HCT116 (cell line): ENCODE data around the gene MCTP2. TPM values are rescaled to one million over a fixed set of nuclear protein-coding genes. Genes with fewer than 3 reads are reported as not detected.

ENCODE experiments used
- ATAC-seq: fragments of 200-7000 bp; cut with Tn5 transposase; 2 replicates; pipeline ENCODE4 v1.9.1; 2020; ENCODE audit warnings: mild to moderate bottlenecking, moderate library complexity
- BruUV-seq: library from RNA; stranded (reverse); fragments of 400-500 nt; replicated peaks from 2 replicates; lab custom pipeline; 2021; lab: Mats Ljungman, UMichigan
- CTCF ChIA-PET: fragments of 300-600 bp; sonication (Branson Sonifier 250); formaldehyde crosslinking; loops from one replicate; lab custom pipeline; 2021; ENCODE audit warnings: antibody characterized with exemption; lab: Charles Lee
- POLR2A ChIA-PET: fragments of 300-600, 350-600 bp; sonication (Branson Sonifier 250); formaldehyde crosslinking; loops from one replicate; lab custom pipeline; 2021; ENCODE audit warnings: antibody characterized with exemption; lab: Charles Lee
- RAD21 ChIA-PET, 2 experiments: fragments of 300-600 bp; sonication (Branson Sonifier 250); formaldehyde crosslinking; loops; one replicate each; lab custom pipeline; 2023; ENCODE audit warnings: low total read pairs in 2 of 2; ENCODE audit not compliant: uncharacterized antibody in 2 of 2, unreplicated experiment in 2 of 2, low non-redundant PET in 1 of 2; lab: Charles Lee
- DNase-seq: peaks from one replicate; pipeline ENCODE4 v3.0.0-alpha.2; 2010; ENCODE audit warnings: low read depth, low spot score
- H2AFZ ChIP-seq: fragments of 200-600 bp; shearing (Covaris generic), sonication (generic); 2 replicates; pipeline ENCODE4 v1.6.1; 2017; ENCODE audit warnings: low read depth, mixed run types, mixed read lengths, antibody characterized with exemption, low read length; ENCODE audit not compliant: poor library complexity, severe bottlenecking
- H3K27ac ChIP-seq: 2 replicates; pipeline ENCODE4 v1.5.1; 2012; ENCODE audit warnings: low read depth, low read length
- H3K27me3 ChIP-seq: fragments of 200-600 bp; sonication (generic); 2 replicates; pipeline ENCODE4 v1.6.1; 2016; ENCODE audit warnings: mixed run types, low read length, mixed read lengths; ENCODE audit not compliant: insufficient read depth
- H3K36me3 ChIP-seq, 2 experiments: fragments of 200-500 bp in 1 of 2; fragments of 200-600 bp in 1 of 2; sonication (Bioruptor generic) in 1 of 2; sonication (generic) in 1 of 2; 2 replicates each; pipeline versions ENCODE4 v1.5.1 to v1.6.1; 2014 to 2016; ENCODE audit warnings: low read length in 2 of 2, inconsistent platforms in 1 of 2, mixed read lengths in 1 of 2, mixed run types in 1 of 2; ENCODE audit not compliant: insufficient read depth in 2 of 2, control insufficient read depth in 1 of 2
- H3K4me1 ChIP-seq, 2 experiments: fragments of 200-600 bp in 1 of 2; sonication (generic) in 1 of 2; 2 replicates each; pipeline versions ENCODE4 v1.5.1 to v1.6.1; 2012 to 2017; ENCODE audit warnings: low read length in 2 of 2, inconsistent platforms in 1 of 2, mild to moderate bottlenecking in 1 of 2, mixed read lengths in 1 of 2, mixed run types in 1 of 2, moderate library complexity in 1 of 2; ENCODE audit not compliant: insufficient read depth in 2 of 2, control insufficient read depth in 1 of 2
- H3K4me2 ChIP-seq: fragments of 200-600 bp; sonication (generic); 2 replicates; pipeline ENCODE4 v1.6.1; 2017; ENCODE audit warnings: mixed run types, low read length, mixed read lengths
- H3K4me3 ChIP-seq, 2 experiments: fragments of 200-600 bp in 1 of 2; sonication (generic) in 1 of 2; replicated peaks in 1 of 2; 2 replicates each; pipeline ENCODE4 v1.5.1; 2011 to 2016; ENCODE audit warnings: low read length in 2 of 2, control low read depth in 1 of 2, low read depth in 1 of 2, mild to moderate bottlenecking in 1 of 2, mixed read lengths in 1 of 2, mixed run types in 1 of 2
- H3K79me2 ChIP-seq: fragments of 200-600 bp; sonication (generic); 2 replicates; pipeline ENCODE4 v1.6.1; 2017; ENCODE audit warnings: mild to moderate bottlenecking, mixed run types, low read length, moderate library complexity, mixed read lengths; ENCODE audit not compliant: insufficient read depth
- H3K9ac ChIP-seq: fragments of 200-600 bp; sonication (generic); 2 replicates; pipeline ENCODE4 v1.6.1; 2016; ENCODE audit warnings: low read length, mixed read lengths
- H3K9me2 ChIP-seq: fragments of 200-600 bp; sonication (generic), shearing (Covaris generic); 2 replicates; pipeline ENCODE4 v1.6.1; 2017; ENCODE audit warnings: mixed run types, mild to moderate bottlenecking, moderate library complexity; ENCODE audit not compliant: insufficient read depth
- H3K9me3 ChIP-seq, 2 experiments: fragments of 200-500 bp in 1 of 2; fragments of 200-600 bp in 1 of 2; sonication (Bioruptor generic) in 1 of 2; sonication (generic) in 1 of 2; 2 replicates each; pipeline ENCODE4 v1.6.1; 2014 to 2017; ENCODE audit warnings: low read length in 2 of 2, mixed read lengths in 2 of 2, inconsistent platforms in 1 of 2, low read depth in 1 of 2, mild to moderate bottlenecking in 1 of 2, mixed run types in 1 of 2, moderate library complexity in 1 of 2; ENCODE audit not compliant: control insufficient read depth in 1 of 2, insufficient read depth in 1 of 2
- H4K20me1 ChIP-seq: fragments of 200-600 bp; sonication (generic), shearing (Covaris generic); 2 replicates; pipeline ENCODE4 v1.6.1; 2017; ENCODE audit warnings: mixed run types, mild to moderate bottlenecking, moderate library complexity; ENCODE audit not compliant: insufficient read depth
- CBX3 ChIP-seq: IDR thresholded peaks from 2 replicates; pipeline ENCODE4 v1.6.1; 2012; ENCODE audit warnings: low read depth
- CTCF ChIP-seq, 3 experiments: fragments of 200-600 bp in 1 of 3; sonication (generic) in 1 of 3; IDR thresholded peaks in 2 of 3; conservative IDR thresholded peaks in 1 of 3; 2 replicates each; pipeline ENCODE4 v1.5.1; 2012 to 2017; ENCODE audit warnings: low read depth in 2 of 3, low read length in 2 of 3, antibody characterized with exemption in 1 of 3, borderline replicate concordance in 1 of 3, control low read depth in 1 of 3, mild to moderate bottlenecking in 1 of 3, mixed read lengths in 1 of 3, mixed run types in 1 of 3, moderate library complexity in 1 of 3; ENCODE audit not compliant: insufficient read depth in 1 of 3
- ELF1 ChIP-seq: IDR thresholded peaks from 2 replicates; pipeline ENCODE4 v1.6.1; 2012; ENCODE audit warnings: low read depth, borderline replicate concordance
- EZH2 ChIP-seq: fragments of 200-600 bp; sonication (generic); IDR thresholded peaks from 2 replicates; pipeline ENCODE4 v1.6.1; 2017; ENCODE audit warnings: antibody characterized with exemption, mixed run types
- FOSL1 ChIP-seq: IDR thresholded peaks from 2 replicates; pipeline ENCODE4 v1.6.1; 2012; ENCODE audit warnings: low read depth
- MAX ChIP-seq: IDR thresholded peaks from 2 replicates; pipeline ENCODE4 v1.6.1; 2012
- POLR2A ChIP-seq: IDR thresholded peaks from 2 replicates; pipeline ENCODE4 v1.7.0; 2011; ENCODE audit warnings: borderline replicate concordance; ENCODE audit not compliant: insufficient read depth, insufficient read length; ENCODE audit errors: extremely low read depth
- SP1 ChIP-seq: IDR thresholded peaks from 2 replicates; pipeline ENCODE4 v1.6.1; 2012; ENCODE audit warnings: low read depth
- YY1 ChIP-seq: IDR thresholded peaks from 2 replicates; pipeline ENCODE4 v1.6.1; 2011; ENCODE audit warnings: low read length, low read depth, moderate library complexity, mild to moderate bottlenecking; ENCODE audit not compliant: insufficient replicate concordance; ENCODE audit errors: extremely low read depth
- ZBTB33 ChIP-seq: IDR thresholded peaks from 2 replicates; pipeline ENCODE4 v1.6.1; 2011; ENCODE audit warnings: mild to moderate bottlenecking, low read length, moderate library complexity; ENCODE audit not compliant: insufficient replicate concordance; ENCODE audit errors: extremely low read depth
- ZFX ChIP-seq: fragments of 450-650 bp; IDR thresholded peaks from 2 replicates; pipeline ENCODE4 v1.6.1; 2017
- intact Hi-C: fragments of 100-400 bp; cut with micrococcal nuclease; formaldehyde crosslinking; loops from 2 replicates; pipeline ENCODE4 v1.10.0; 2022
- total RNA-seq: library from RNA; stranded (reverse); gene quantifications from one replicate; pipeline ENCODE4 v1.2.1, GENCODE V29; 2021; ENCODE audit not compliant: unreplicated experiment

MCTP2 gene
- total RNA-seq, 1 experiment from 2014 or later = 12.9 TPM

- TF ChIP-seq SP1 (peak; percentile 64; the same call in 1 of the 2 replicates), MAX (peak; percentile 68; the same call in 1 of the 2 replicates), EZH2 (no peak), POLR2A (peak; percentile 71), CBX3 (peak; percentile 90), CTCF (IDR thresholded peaks at IDR 0.05 in 2 of 3, conservative IDR thresholded peaks at IDR 0.05 in 1 of 3; ENCODE audit: borderline replicate concordance in 1 of 3, insufficient read depth in 1 of 3, low read depth in 2 of 3, low read length in 2 of 3) (peak in 1 of 3 experiments; percentile 28; a peak in 2 of 6 replicates), FOSL1 (0 out of 2 replicates have a peak, but pooled peaks have one; percentile 13), YY1 (no peak)
Observed at GRCh38 chr15:94230883-94231722, at the start of gene MCTP2 (continued).

- H3K4me3 ChIP-seq = no peak overlapping the region
- H3K4me1 ChIP-seq = no peaks in the 10 kb centered on the region
- POLR2A ChIA-PET = no interaction called here
- H3K27ac ChIP-seq = no peak overlapping the region
- CTCF ChIA-PET = no interaction called here
- no peak for DNase-seq
- no peak for ATAC-seq
- H3K79me2 ChIP-seq = no peaks in the 10 kb centered on the region
- H2AFZ ChIP-seq = no peak overlapping the region
- H3K9me2 ChIP-seq = no peaks in the 10 kb centered on the region
- BruUV-seq = no TSS peak
- TF ChIP-seq ELF1 (no peak), ZFX (no peak), FOSL1 (no peak), ZBTB33 (no peak)
- no peaks in the 10 kb centered on the region for H3K27me3 ChIP-seq
- H4K20me1 ChIP-seq = no peaks in the 10 kb centered on the region
- no peaks in the 10 kb centered on the region for H3K36me3 ChIP-seq
- no peak overlapping the region for H3K4me2 ChIP-seq
- no peak overlapping the region for H3K9ac ChIP-seq
- H3K9me3 ChIP-seq = no peaks in the 10 kb centered on the region
- RAD21 ChIA-PET = no interaction called here
- intact Hi-C loops = no loop called here
Observed at GRCh38 chr15:94182883-94183282, 48.5 kb upstream of the MCTP2 start.
